Measurements from ENCODE around the gene RABL2B.

RABL2B gene

GRCh38 chr22:50739894-50740293, 43.5 kb downstream of the RABL2B start:
- no peak for DNase-seq (ENCODE audit: low spot score)
- TF ChIP-seq CTCF (IDR thresholded peaks at IDR 0.05; ENCODE audit: extremely low read depth, missing control alignments): no peak

GRCh38 chr22:50739279-50739691, 44.2 kb downstream of the RABL2B start:
- DNase-seq (ENCODE audit: low spot score): no peak
- no peak for TF ChIP-seq CTCF (IDR thresholded peaks at IDR 0.05; ENCODE audit: extremely low read depth, missing control alignments)

GRCh38 chr22:50738649-50739227, 44.7 kb downstream of the RABL2B start:
- no peak for TF ChIP-seq CTCF (IDR thresholded peaks at IDR 0.05; ENCODE audit: extremely low read depth, missing control alignments)
- no peak for DNase-seq (ENCODE audit: low spot score)

- DNase-seq (ENCODE audit: low spot score): no peak
Observed at GRCh38 chr22:50737728-50738648, 45.4 kb downstream of the RABL2B start, which contains the start of gene ACR. Gene ACR (plus strand): TSS chr22:50738204. CDS start chr22:50738236, 32 bp downstream.

GRCh38 chr22:50735739-50736030, 47.8 kb downstream of the RABL2B start:
- no peak for TF ChIP-seq CTCF (IDR thresholded peaks at IDR 0.05; ENCODE audit: extremely low read depth, missing control alignments)

More at GRCh38 chr22:50737728-50738648, 45.4 kb downstream of the RABL2B start, which contains the start of gene ACR:
- TF ChIP-seq CTCF (IDR thresholded peaks at IDR 0.05; ENCODE audit: extremely low read depth, missing control alignments): no peak

GRCh38 chr22:50734986-50735738, 48.3 kb downstream of the RABL2B start:
- no peak for TF ChIP-seq CTCF (IDR thresholded peaks at IDR 0.05; ENCODE audit: extremely low read depth, missing control alignments)
- DNase-seq (ENCODE audit: low spot score): no peak

More at GRCh38 chr22:50735739-50736030, 47.8 kb downstream of the RABL2B start:
- no peak for DNase-seq (ENCODE audit: low spot score)
